H7 (cell line): ENCODE results near the gene MAN2A2. TPM values are rescaled to one million over a fixed set of nuclear protein-coding genes. Genes with fewer than 3 reads are reported as not detected.
A peak's percentile ranks its signal among the peaks of the same experiment; 100 is the strongest.
"Not testable (repeated sequence)": the region's sequence is repeated elsewhere in the genome, so short reads cannot be mapped to it uniquely, and the experiment has no call there.

Experiments used
- DNase-seq: peaks from one replicate; pipeline ENCODE4 v3.0.0; 2012
- H3K27me3 ChIP-seq: 2 replicates; pipeline ENCODE4 v1.6.0; 2011; ENCODE audit warnings: mild to moderate bottlenecking, low read length; ENCODE audit not compliant: control insufficient read depth, insufficient read depth
- H3K36me3 ChIP-seq: replicated peaks from 2 replicates; pipeline ENCODE4 v1.5.1; 2011; ENCODE audit warnings: low read length; ENCODE audit not compliant: control insufficient read depth, insufficient read depth
- H3K4me3 ChIP-seq: 2 replicates; pipeline ENCODE4 v1.5.1; 2011; ENCODE audit warnings: low read depth, mild to moderate bottlenecking, control low read depth, low read length, moderate library complexity; ENCODE audit not compliant: insufficient read depth
- total RNA-seq: library from RNA; depleted of rRNA; stranded (reverse); fragments of >200 nt; shearing (Covaris generic); gene quantifications from 2 replicates; pipeline ENCODE4 v1.2.3, GENCODE V29; 2014

Gene MAN2A2
- total RNA-seq, 1 experiment from 2014 or later, result 7.4 TPM

DNA sequence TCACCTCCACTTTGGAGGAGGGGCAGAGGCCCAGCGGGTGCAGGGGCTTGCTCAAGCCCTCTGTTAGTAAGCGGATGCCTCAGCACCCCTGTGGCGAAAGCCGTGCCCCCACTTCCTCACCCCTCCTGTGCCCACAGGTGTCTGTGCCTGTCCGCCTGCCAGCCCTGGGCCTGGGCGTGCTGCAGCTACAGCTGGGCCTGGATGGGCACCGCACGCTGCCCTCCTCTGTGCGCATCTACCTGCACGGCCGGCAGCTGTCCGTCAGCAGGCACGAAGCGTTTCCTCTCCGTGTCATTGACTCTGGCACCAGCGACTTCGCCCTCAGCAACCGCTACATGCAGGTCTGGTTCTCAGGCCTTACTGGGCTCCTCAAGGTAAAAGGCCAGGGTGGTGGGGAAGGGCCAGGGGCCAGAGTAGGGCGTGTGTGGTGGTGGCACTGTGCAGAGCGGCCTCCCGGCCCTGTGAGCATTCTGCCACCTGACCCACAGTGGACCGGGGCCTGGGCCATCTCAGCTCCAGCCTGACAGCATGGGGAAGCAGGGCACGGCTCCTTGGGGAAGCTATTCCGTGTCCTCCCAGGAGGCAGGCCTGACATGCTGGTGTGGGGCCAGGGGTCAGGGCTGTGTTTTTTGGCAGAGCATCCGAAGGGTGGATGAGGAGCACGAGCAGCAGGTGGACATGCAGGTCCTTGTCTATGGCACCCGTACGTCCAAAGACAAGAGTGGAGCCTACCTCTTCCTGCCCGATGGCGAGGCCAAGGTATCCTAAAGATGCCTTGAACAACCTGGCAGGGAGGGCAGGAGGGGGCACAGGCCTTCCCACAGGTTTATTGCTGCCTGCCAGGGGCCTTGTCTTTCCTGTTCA, 9.0 kb downstream of the MAN2A2 start:
- Histone ChIP-seq H3K36me3 (peaks cover 3% of the 10 kb centered on the region), H3K27me3 (no peaks in the 10 kb centered on the region), H3K4me3 (no peak overlapping the region)
- DNase-seq, result no peak

DNA sequence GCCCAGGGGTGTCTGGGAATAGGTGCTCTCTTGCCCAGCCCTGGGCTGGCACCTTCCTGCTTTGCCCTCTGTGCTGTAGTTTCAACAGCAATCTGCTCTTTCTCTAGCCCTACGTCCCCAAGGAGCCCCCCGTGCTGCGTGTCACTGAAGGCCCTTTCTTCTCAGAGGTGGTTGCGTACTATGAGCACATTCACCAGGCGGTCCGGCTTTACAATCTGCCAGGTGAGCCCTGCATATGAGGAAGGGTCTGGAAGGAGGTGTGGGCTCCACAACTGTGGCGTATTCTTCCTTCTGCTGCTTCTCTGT, 9.6 kb downstream of the MAN2A2 start:
- H3K36me3 ChIP-seq, result peaks cover 2% of the 10 kb centered on the region
- no peak for DNase-seq
- H3K4me3 ChIP-seq, result no peak overlapping the region

DNA sequence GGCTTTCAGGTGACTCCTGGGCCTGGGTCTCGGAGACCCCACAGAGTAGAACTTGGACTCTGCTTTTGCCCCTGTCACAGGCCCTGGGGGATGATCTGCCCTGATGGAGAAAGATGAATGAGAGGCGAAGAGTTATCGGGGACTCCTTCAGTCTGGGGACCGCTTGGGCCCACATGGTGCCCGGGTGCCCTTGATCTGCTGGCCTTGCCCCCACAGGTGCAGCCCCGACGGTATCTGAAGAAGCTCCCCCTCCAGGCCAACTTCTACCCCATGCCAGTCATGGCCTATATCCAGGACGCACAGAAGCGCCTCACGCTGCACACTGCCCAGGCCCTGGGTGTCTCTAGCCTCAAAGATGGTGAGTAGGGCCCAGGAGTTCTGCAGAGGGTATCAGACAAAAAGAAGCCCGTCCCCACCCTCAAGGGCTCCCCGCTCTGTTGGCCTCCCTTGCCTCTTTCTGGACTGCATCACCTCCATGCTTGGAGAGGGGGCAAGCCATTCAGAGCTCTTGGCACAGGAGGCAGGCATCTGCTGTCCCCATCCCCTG, 10.4 kb downstream of the MAN2A2 start:
- peaks cover 2% of the 10 kb centered on the region for H3K36me3 ChIP-seq

More for the DNA sequence above, 9.6 kb downstream of the MAN2A2 start:
- H3K27me3 ChIP-seq, result no peaks in the 10 kb centered on the region

DNA sequence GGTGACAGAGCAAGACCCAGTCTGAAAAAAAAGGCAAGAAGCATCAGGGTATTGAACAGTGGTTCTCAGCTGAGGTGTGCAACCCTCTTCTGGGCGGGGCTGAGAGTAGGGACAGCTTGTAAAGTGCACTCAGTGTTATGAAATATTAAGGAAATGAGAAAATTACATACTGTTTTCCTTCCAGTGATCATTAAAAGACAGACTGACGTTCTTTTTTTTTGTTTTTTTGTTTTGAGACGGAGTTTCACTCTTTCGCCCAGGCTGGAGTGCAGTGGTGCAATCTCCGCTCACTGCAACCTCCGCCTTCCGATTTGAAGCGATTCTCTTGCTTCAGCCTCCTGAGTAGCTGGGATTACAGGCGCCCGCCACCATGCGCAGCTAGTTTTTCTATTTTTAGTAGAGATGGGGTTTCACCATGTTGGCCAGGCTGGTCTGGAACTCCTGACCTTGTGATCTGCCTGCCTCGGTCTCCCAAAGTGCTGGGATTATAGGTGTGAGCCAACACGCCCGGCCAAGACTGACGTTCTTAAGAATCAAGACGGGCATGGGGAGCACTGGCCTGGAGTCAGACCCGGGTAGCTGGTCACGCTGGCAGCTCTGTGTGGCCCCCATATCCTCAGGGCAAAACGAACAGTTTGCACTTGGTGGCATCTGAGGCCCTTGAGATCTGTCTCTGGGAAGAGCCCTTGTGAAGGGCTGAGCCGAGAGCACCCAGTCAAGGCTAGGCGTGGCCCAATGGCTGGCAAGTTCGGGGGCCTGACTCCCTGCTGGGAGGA, 11.4 kb downstream of the MAN2A2 start:
- no peak for DNase-seq
- peaks cover 3% of the 10 kb centered on the region for H3K36me3 ChIP-seq
- H3K27me3 ChIP-seq, result no peaks in the 10 kb centered on the region
- H3K4me3 ChIP-seq, result no peak overlapping the region

More for the DNA sequence above, 10.4 kb downstream of the MAN2A2 start:
- DNase-seq, result no peak
- Histone ChIP-seq H3K4me3 (no peak overlapping the region), H3K27me3 (no peaks in the 10 kb centered on the region)

DNA sequence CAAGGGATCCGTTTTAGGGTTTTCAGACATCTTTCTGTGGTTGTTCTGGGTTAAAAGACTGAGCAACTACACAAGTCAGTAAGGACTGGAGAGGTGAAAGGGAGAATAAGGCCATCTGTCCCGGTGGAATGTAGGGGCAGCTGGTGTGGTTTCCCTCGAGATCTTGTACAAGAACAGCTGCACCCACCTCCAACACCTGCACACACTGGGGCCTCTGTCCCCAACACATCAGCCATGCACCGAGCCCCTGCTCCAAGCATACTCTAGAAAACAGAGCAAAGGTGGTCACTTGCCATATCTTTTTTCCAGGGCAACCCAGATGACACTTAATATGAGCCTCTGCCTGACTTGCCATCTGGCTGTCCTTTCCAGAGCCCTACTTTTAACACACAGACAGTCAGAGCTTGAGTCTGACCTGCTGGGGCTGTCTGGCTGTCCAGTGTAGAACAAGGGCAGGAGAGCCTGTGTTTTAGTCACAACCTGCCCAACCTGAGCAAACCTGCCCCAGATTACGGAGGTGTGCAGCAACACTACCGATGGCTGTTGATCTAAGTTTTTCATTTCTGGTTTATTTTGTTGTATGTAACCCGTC, 12.2 kb downstream of the MAN2A2 start:
- no peaks in the 10 kb centered on the region for H3K27me3 ChIP-seq
- DNase-seq, result no peak
- H3K36me3 ChIP-seq, result peaks cover 3% of the 10 kb centered on the region
- no peak overlapping the region for H3K4me3 ChIP-seq

DNA sequence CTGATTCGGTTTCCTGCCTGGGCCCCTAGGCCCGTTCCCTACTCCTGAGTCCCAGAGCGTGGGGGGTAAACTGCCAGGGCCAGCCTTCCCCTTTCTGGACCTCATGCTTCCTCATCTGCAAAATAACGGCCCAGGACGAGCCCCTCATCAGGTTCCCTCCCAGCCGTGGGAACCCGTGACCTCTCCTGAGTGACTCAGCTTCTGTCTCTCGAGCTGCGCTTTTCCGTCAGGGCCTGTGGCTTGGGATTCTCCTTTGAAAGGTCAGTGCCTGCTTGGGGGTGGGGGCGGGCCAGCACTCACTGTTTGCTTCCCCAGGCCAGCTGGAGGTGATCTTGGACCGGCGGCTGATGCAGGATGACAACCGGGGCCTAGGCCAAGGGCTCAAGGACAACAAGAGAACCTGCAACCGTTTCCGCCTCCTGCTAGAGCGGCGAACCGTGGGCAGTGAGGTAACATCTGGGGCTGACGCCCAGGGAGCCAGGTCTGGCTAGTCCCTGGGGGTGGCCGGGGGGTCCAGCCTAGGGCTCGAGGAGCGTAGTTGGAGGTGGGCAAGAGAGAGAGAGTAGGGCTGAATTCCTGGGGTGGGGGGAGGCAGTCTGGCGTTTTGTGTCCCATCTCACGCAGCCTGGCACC, 12.8 kb downstream of the MAN2A2 start:
- H3K36me3 ChIP-seq, result peaks cover 3% of the 10 kb centered on the region
- no peak overlapping the region for H3K4me3 ChIP-seq
- H3K27me3 ChIP-seq, result no peaks in the 10 kb centered on the region
- DNase-seq, result peak; percentile 69

DNA sequence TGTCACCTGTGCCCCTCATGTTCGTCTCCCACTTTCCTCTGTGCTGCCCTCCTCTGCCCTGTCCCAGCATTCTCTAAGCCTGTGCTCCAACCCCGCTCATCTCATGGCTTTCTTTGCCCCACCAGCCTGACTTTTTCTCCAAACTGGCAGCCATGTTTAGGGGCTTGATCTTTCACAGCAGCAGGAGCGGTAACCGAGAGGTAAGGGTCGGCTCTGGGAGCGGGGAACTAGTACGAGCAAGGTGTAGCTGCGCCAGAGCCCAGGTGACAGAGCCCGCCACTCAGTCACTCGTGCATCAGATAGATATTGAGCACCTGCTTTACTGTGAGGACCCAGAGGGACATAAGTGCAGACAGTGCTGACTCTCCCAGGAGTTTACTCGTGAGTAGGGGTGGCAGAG, 13.4 kb downstream of the MAN2A2 start:
- Histone ChIP-seq H3K4me3 (no peak overlapping the region), H3K36me3 (peaks cover 3% of the 10 kb centered on the region), H3K27me3 (no peaks in the 10 kb centered on the region)
- DNase-seq, result no peak

DNA sequence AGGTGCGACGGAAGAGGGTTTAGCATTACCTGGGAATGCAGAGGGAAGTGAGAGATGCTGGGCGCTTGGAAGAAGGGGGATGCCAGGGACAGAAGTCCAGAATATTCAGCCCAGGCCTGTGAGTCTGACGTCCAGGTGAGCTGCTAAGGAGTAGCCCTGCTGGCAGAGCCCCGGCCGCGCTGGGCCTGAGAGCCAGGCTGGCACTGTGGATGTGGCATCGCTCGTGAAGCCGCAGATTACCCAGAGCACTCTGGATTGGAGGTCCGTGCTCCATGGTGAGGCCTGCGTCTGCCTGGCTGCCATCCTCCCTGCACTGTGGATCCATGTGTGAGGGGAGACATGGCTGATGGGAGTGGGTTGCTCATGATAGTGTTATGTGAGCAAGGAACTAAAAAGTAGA, 14.5 kb downstream of the MAN2A2 start:
- DNase-seq, result no peak
- Histone ChIP-seq H3K36me3 (peaks cover 3% of the 10 kb centered on the region), H3K4me3 (no peak overlapping the region), H3K27me3 (no peaks in the 10 kb centered on the region)

DNA sequence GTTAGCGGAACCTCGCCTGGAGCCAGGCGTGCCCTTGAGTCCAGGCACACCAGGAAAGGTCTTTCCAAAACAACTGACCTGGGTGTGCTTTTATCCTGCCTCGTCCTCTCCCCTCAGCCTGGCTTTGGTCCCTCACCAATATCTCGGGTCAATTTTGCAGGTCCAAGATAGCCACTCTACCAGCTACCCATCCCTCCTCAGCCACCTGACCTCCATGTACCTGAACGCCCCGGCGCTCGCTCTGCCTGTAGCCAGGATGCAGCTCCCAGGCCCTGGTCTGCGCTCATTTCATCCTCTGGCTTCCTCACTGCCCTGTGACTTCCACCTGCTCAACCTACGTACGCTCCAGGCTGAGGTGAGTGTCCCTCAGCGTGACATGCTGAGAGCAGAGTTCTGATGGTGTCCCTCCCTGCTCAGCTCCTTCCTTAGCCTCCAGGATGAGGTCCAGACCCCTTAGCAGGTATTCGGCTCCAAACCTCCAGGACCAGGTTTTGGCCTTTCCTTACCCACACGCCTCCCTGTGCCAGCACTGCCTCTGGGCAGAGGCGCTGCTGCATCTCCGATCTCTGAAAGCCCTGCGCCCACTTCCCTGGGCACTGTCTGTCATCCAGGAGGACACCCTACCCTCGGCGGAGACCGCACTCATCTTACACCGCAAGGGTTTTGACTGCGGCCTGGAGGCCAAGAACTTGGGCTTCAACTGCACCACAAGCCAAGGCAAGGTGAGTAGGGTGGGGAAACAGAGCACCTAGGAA, 15.1 kb downstream of the MAN2A2 start:
- Histone ChIP-seq H3K36me3 (peaks cover 1% of the 10 kb centered on the region), H3K27me3 (no peaks in the 10 kb centered on the region), H3K4me3 (no peak overlapping the region)
- DNase-seq, result no peak

DNA sequence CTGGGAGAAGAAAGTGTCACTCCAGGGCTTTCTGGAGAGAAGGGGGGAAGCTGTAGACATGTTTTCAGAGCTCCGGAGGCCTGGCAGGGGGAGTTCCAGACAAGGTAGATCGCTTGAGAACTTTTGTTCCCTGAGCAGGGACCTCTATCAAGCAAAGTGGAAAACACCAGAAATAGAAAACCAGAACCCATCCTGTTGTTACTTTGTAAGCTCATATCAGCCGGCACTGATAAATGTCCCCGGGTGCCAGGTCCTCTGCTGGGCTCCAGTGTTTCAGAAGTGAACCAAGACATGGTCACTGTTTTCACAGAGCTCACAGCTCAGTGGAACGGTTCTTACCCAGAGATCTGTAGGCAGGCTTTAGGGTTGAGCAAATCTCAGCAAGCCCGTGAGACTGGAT, 15.7 kb downstream of the MAN2A2 start:
- no peak overlapping the region for H3K4me3 ChIP-seq
- H3K27me3 ChIP-seq, result no peaks in the 10 kb centered on the region
- no peak for DNase-seq
- peaks cover 1% of the 10 kb centered on the region for H3K36me3 ChIP-seq

DNA sequence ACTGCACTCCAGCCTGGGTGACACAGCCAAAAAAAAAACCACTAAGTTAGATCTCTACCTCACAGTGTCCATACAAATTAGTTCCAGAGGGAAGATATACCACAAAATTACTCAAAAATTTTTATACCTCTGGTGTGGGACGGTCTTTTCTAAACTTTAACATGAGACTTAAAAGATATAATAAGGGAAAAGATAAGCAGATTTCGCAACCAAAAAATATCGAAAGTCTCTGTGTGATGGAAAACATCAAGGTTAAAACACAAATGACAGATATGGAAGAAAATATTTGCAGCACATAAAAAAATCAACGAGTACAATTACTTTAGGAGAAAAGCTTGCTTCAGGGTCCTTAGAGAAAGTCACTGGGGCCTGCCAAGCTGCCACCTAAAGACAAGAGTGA, 18.8 kb downstream of the MAN2A2 start:
- H3K4me3 ChIP-seq, result no peak overlapping the region
- H3K36me3 ChIP-seq, result peaks cover 1% of the 10 kb centered on the region
- no peaks in the 10 kb centered on the region for H3K27me3 ChIP-seq
- DNase-seq, result no peak

DNA sequence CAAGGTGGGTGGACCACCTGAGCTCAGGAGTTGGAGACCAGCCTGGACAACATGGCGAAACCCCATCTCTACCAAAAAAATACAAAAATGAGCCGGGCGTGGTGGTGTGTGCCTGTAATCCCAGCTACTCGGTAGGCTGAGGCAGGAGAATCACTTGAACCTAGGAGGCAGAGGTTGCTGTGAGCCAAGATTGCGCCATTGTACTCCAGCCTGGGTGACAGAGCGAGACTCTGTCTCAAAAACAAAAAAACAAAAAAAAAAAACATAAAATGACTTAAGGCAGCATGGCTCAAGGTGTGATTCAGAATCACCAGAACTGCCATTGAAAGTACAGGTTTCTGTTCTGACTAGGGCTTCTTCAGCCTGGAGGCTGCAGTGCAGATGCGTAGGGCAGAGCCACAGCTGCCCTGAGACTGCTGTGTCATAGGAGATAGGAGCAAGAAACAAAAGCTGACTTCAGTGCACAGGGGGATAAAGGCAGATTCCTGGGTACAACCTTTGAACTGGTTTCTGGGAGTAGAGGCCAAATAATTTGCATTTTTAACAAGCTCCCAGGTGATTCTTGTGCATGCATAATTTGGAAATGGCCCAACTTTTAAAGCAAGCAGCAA, 19.7 kb downstream of the MAN2A2 start:
- H3K27me3 ChIP-seq, H3K4me3 ChIP-seq, H3K36me3 ChIP-seq, DNase-seq: not testable (repeated sequence)

DNA sequence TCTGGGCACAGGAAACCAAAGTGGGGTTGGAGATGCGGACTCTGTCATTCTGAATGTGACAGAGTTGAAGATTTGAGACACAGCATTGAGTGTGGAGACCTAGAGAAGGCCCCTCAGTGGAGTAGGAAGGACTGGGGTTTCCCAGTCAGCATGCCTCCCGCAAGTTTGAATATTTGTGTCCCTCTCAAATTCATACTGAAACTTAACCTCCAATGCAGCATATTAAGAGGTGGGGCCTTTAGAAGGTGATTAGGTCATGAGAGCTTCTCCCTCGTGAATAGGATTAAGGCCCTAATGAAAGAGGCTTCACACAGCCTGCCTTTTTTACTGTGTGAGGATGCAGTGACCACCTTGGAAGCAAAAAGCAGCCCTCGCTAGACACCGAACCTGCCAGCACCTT, 21.3 kb downstream of the MAN2A2 start:
- Histone ChIP-seq H3K4me3 (no peak overlapping the region), H3K36me3 (no peaks in the 10 kb centered on the region; the same call in none of the 2 replicates), H3K27me3 (no peaks in the 10 kb centered on the region)
- no peak for DNase-seq
